NCI-H128 (cell line): ENCODE results near the gene CCDC82.

Experiments used
- DNase-seq: peaks from one replicate; lab custom pipeline; 2025; ENCODE audit not compliant: unreplicated experiment; lab: John Stamatoyannopoulos, UW

CCDC82 gene

DNA sequence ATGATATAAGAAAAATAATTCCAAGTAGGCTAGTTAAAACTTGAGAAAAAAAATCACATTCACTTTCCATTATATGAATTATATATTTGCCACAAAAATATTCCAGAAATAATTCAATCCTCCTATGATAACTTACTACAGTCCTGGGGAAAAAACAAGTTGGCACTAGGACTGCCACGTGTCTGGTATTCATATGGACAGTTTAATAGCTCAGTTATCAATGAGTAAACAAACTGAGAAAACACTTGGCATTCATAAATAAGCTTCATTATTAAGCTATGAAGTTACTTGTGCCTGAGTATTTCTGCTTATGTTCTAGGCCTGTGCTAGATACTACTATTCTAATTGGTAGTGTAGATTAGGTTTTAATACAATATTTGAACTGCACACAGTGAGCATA, 24.2 kb downstream of the CCDC82 start:
- DNase-seq, result no peak

- DNase-seq, result no peak
Observed at GRCh38 chr11:96361778-96362177, 27.9 kb downstream of the CCDC82 start.

DNA sequence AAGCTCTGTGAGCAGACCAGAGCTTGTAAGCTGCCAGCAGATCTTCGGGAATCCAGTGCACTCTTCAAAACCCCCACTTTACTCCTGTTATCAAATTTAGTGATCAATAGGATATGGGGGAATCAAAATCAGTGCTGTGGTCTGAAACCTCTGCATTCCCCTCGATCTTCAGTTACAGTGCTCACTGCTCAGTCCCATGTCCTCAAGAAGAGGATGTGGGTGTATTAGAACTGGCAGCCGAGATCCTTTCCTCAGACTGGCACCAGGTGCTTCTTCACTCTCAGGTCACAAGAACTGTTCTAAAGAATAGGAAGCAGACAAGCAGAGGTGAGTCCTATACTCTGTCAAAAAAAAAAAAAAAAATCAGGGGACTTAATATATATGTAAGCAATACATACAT, 31.4 kb downstream of the CCDC82 start:
- no peak for DNase-seq

DNA sequence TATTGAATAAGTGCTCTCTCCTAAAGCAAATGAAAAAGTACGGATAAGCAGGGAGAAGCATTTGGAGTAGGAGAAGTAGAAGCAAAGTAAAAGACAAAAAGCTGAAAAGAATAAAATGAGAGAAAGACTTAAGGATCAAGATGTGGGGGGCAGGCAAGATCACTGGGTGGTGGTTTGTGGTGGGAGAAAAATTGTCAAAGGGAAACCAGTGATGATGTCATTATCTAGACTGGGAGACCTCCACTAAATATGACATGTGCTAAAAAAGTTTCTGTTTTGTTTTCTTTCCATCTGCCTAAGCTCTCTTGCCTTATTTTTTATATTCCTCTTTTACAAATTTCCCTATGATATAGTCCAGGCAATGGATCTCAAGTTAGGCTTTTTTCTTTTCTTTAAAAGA, 31.9 kb downstream of the CCDC82 start:
- DNase-seq, result no peak

DNA sequence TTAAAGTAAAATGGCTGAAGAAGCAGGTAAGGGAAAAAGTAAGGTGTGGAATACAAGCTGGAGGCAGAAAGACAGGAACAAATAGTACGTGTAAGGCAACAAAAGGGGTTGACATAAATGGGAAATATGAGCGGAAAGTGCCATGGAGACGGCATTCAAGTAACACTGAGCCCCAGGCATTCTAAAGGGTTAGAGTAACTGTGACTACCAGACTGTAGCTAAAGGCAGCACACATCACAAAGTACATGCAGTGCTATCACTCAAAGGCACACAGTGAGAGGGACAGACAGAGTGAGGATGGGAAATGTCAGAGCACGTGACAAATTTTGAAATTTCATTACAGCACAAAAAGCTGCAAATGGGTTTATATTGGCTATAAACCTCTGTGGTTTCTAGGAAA, 32.9 kb downstream of the CCDC82 start:
- no peak for DNase-seq

DNA sequence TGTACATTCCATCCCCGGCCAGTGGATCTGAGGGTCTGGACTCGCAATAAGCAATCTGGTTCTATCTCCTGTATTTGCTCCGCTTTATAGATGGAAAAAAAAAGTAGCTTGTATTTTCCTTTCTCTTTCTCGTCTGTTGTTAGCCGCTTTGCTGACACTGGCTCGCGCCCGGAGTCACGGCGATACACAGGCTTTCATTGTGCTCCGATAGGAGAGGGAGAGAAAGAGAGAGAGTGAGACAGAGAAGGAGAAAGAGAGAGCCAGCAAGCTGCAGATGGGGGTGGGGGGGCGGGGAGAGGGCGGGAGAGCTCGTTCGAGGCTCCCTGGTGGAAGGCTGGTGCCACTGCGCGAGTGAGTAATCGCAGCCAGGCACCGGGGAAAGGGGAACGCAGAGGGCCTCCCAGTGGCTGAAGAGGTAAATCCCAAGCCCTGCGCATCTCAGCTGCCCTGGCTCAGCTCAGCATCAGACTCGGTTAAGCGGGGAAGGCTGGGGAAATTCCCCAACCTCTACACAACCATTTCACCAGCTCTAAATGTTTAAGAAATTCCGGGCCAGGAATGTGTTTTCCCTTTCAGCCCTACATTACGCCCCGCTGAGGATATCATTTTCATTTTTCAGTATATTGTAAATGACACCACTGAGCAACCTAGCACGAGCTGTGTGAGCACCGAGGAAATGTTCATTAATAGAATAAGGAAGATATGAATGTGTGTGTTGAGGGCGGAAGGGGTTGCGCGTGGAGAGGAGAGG, 46.6 kb downstream of the CCDC82 start, which contains the start of gene MAML2:
TSS of gene MAML2 (minus strand) at position 235 of the 751 bp plus-strand sequence. CDS start 1,300 bp downstream, outside the sequence.
- DNase-seq, result peak; percentile 75

- no peak for DNase-seq
Observed at GRCh38 chr11:96342014-96342960, 47.4 kb downstream of the CCDC82 start.

GRCh38 chr11:96341211-96342013, 48.3 kb downstream of the CCDC82 start:
- no peak for DNase-seq

- DNase-seq, result no peak
Observed at GRCh38 chr11:96340555-96340885, 49.2 kb downstream of the CCDC82 start.

DNA sequence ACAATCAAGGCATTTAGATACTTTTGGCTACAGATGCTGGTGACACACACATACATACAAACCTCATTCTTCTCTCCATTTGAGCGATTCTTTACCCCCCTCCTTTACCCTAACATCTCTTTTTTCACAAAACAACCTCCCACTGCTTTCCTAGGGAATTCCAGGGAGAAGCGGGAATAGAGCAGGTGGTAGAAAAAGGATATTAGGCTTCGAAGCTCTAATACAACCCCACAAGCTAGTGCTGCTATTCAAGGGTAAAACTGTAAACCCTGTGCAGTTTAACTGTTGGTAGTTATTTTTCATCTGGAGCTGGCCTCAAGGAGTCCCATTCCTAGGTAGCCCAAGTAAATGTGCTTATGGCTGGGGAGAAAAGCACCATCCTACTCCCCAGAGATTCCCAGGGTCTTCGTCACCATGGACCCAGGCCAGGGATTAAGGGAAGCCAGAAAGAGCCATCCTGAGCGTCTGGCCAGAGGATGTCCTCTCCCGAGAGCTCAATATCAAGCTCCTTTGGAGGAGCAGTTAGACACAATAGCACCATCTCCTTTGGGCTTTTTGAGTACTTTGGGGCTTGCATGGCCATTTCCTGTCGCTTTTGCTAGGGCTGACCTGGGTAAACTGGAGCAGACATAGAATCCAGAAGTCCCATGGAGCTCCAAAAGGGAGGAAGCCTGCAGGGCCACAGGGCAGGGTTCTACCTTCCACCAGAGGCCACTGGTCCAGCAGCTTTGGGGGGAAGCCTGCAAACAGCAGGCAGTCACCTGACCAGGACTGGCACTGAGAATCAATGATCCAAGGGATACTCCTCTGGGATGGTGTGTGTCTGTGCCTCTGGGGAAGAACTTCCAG, 49.8 kb downstream of the CCDC82 start:
- no peak for DNase-seq

- DNase-seq, result no peak
Observed at GRCh38 chr11:96338910-96339705, 50.6 kb downstream of the CCDC82 start.

- DNase-seq, result no peak
Observed at GRCh38 chr11:96337541-96338431, 51.9 kb downstream of the CCDC82 start.

DNA sequence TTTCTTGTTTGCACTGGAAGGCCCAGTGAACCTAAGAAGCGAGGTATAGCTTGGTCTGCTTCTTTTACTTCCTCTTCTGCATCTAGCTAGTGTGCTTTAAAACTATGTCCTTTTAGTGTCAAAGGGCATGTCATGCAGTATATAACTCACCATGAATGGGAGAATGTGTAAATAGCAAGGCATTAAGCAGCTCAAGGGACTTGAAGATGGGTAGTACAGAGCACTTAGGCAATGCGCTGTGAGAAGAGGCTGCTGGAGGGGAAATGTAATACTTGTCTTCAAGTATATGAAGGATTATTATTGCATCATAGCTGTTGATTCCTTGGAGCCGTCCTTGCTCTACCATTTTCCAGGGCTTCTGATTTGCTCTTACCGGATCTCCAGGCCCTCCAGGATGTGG, 54.3 kb downstream of the CCDC82 start:
- no peak for DNase-seq

GRCh38 chr11:96334219-96334618, 55.5 kb downstream of the CCDC82 start:
- DNase-seq, result no peak

DNA sequence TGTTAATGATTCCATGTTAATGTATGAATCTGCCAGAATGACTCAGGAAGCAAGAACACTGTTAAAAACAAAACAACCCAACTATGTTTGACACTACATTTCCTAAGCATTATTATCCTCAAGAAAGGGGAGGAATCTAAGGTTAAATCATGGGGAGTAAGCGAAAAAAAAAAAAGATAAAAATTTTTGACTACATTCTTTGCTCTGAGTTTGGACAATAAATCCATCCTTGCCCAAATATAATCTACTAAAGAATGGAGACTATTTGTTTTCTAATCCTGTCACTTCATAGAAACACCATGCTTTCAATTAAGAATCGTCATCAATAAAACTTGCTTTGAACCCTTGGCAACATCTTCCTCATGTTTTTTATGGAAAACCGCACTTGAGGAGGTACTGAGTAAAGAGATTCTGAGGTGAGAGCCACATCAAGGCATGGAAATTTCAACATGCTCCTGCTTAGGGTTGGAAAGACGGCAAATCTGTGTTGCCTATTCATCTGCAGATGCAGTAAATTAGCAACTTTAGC, 56.5 kb downstream of the CCDC82 start:
- no peak for DNase-seq

GRCh38 chr11:96332126-96332771, 57.5 kb downstream of the CCDC82 start:
- DNase-seq, result no peak

DNA sequence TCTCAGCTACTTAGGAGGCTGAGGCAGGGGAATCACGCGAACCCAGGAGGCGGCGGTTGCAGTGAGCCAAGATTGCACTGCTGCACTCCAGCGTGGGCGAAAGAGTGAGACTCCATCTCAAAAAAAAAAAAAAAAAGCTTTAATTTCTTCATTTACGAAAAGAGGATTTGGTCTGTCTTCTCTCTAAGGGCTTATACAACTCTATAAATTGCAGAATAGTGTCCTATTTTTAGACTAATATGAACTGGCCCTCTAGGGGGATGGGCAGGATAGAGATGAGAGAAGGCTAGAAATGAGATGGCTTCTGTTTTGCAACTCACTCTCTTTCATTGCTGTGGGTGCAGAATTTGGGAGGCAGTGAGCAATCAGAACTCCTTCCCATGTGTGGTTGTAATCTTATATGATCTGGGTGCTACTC, 58.0 kb downstream of the CCDC82 start:
- no peak for DNase-seq

GRCh38 chr11:96330511-96330859, 59.2 kb downstream of the CCDC82 start:
- no peak for DNase-seq
